Kidney capillary endothelial cell (primary cell): ENCODE results near the gene SLC25A36.
A peak's percentile ranks its signal among the peaks of the same experiment; 100 is the strongest.
"Not testable (repeated sequence)": the region's sequence is repeated elsewhere in the genome, so short reads cannot be mapped to it uniquely, and the experiment has no call there.

Experiments used
- DNase-seq: peaks from one replicate; pipeline ENCODE4 v3.0.0-alpha.2; 2018; ENCODE audit warnings: low spot score

Gene SLC25A36

GRCh38 chr3:140931801-140932200 is 9.8 kb upstream of the SLC25A36 start:
- DNase-seq = no peak

GRCh38 chr3:140933109-140933508 is 8.5 kb upstream of the SLC25A36 start:
- DNase-seq = no peak

GRCh38 chr3:140933552-140933951 is 8.1 kb upstream of the SLC25A36 start:
- no peak for DNase-seq

- not testable (repeated sequence) for DNase-seq
These were observed 2.3 kb upstream of the SLC25A36 start for GRCh38 chr3:140939305-140939704.

- DNase-seq = no peak
These were observed 574 bp upstream of the SLC25A36 start for GRCh38 chr3:140941090-140941433.

- DNase-seq = peak; percentile 31
These were observed 827 bp downstream of the SLC25A36 start for GRCh38 chr3:140942221-140943104.

GRCh38 chr3:140943781-140944552 is 2.3 kb downstream of the SLC25A36 start:
- DNase-seq = no peak

GRCh38 chr3:140948460-140949249 is 7.0 kb downstream of the SLC25A36 start:
- no peak for DNase-seq

- no peak for DNase-seq
These were observed 8.5 kb downstream of the SLC25A36 start for GRCh38 chr3:140950144-140950543.

- DNase-seq = no peak
These were observed 9.2 kb downstream of the SLC25A36 start for GRCh38 chr3:140950863-140951262.

GRCh38 chr3:140951750-140952149 is 10.1 kb downstream of the SLC25A36 start:
- not testable (repeated sequence) for DNase-seq

GRCh38 chr3:140953028-140953960 is 11.7 kb downstream of the SLC25A36 start:
- peak; percentile 17 for DNase-seq

GRCh38 chr3:140954576-140954975 is 12.9 kb downstream of the SLC25A36 start:
- no peak for DNase-seq

GRCh38 chr3:140955645-140956044 is 14.0 kb downstream of the SLC25A36 start:
- no peak for DNase-seq

GRCh38 chr3:140956058-140956835 is 14.6 kb downstream of the SLC25A36 start:
- no peak for DNase-seq

GRCh38 chr3:140972833-140973232 is 31.2 kb downstream of the SLC25A36 start:
- peak; percentile 23 for DNase-seq

GRCh38 chr3:140974900-140975299 is 33.3 kb downstream of the SLC25A36 start:
- DNase-seq = no peak

GRCh38 chr3:140980663-140981062 is 39.0 kb downstream of the SLC25A36 start:
- DNase-seq = no peak

- DNase-seq = not testable (repeated sequence)
These were observed 46.2 kb downstream of the SLC25A36 start for GRCh38 chr3:140987792-140988191.

GRCh38 chr3:140994316-140994715 is 52.7 kb downstream of the SLC25A36 start:
- no peak for DNase-seq
